Lower lobe of right lung (tissue), 2 donors: ENCODE results near the gene KCNA4. TPM values are rescaled to one million over a fixed set of nuclear protein-coding genes. Genes with fewer than 3 reads are reported as not detected.
A peak's percentile ranks its signal among the peaks of the same experiment; 100 is the strongest.

Source experiments
- ATAC-seq, 2 donors: fragments of 200-7000 bp; cut with Tn5 transposase; one replicate each; pipeline ENCODE4 v1.9.1; 2020 to 2022; ENCODE audit warnings: mild to moderate bottlenecking in 2 of 2, moderate library complexity in 2 of 2
- DNase-seq: peaks from one replicate; pipeline ENCODE4 v3.0.0-alpha.2; 2020
- H3K27ac ChIP-seq: fragments of 200-600 bp; one replicate; pipeline ENCODE4 v1.8.0; 2022
- H3K27me3 ChIP-seq: fragments of 200-600 bp; one replicate; pipeline ENCODE4 v1.8.0; 2022; ENCODE audit warnings: low read depth
- H3K36me3 ChIP-seq: fragments of 200-600 bp; one replicate; pipeline ENCODE4 v1.8.0; 2022; ENCODE audit warnings: mild to moderate bottlenecking
- H3K4me1 ChIP-seq: fragments of 200-600 bp; one replicate; pipeline ENCODE4 v1.8.0; 2022
- H3K4me3 ChIP-seq: fragments of 200-600 bp; one replicate; pipeline ENCODE4 v1.8.0; 2022; ENCODE audit warnings: mild to moderate bottlenecking
- H3K9me3 ChIP-seq: fragments of 200-600 bp; one replicate; pipeline ENCODE4 v1.8.0; 2022
- CTCF ChIP-seq: fragments of 200-600 bp; IDR thresholded peaks from one replicate; pipeline ENCODE4 v1.8.0; 2022; ENCODE audit warnings: antibody characterized with exemption, mild to moderate bottlenecking
- intact Hi-C: fragments of 100-400 bp; cut with DNase I; formaldehyde crosslinking; loops from one replicate; pipeline ENCODE4 v1.11.0; 2022
- total RNA-seq: library from RNA; stranded (reverse); fragmentation: NEBNext Ultra II Directional; extraction: Animal tissue kit (Norgen Biotek cat#: 25700); gene quantifications from one replicate; pipeline ENCODE4 v1.2.1, GENCODE V29; 2021
- donor health status: DM: no; HTN: yes; CAD: no; lungs with severe emphysema.

Gene KCNA4
- total RNA-seq, 1 donor from 2014 or later, result 0.32 TPM

GRCh38 chr11:29963796-29964195 lies 53.0 kb downstream of the KCNA4 start:
- no peaks in the 10 kb centered on the region for H3K9me3 ChIP-seq
- no peaks in the 10 kb centered on the region for H3K36me3 ChIP-seq
- H3K4me1 ChIP-seq, result no peaks in the 10 kb centered on the region
- intact Hi-C loops, result no loop called here
- ATAC-seq (no peak), DNase-seq (no peak)
- no peaks in the 10 kb centered on the region for H3K27me3 ChIP-seq
- TF ChIP-seq CTCF, result no peak
- H3K4me3 ChIP-seq, result no peak overlapping the region
- no peak overlapping the region for H3K27ac ChIP-seq

- Histone ChIP-seq H3K9me3 (no peaks in the 10 kb centered on the region), H3K4me3 (no peak overlapping the region), H3K27ac (no peak overlapping the region), H3K27me3 (no peaks in the 10 kb centered on the region), H3K4me1 (no peaks in the 10 kb centered on the region), H3K36me3 (no peaks in the 10 kb centered on the region)
- intact Hi-C loops, result no loop called here
- TF ChIP-seq CTCF, result no peak
- no peak for DNase-seq
- no peak for ATAC-seq
These were observed 53.8 kb downstream of the KCNA4 start for GRCh38 chr11:29963036-29963435.

GRCh38 chr11:29962243-29962642 lies 54.6 kb downstream of the KCNA4 start:
- Histone ChIP-seq H3K27ac (no peak overlapping the region), H3K4me3 (no peak overlapping the region), H3K27me3 (no peaks in the 10 kb centered on the region), H3K36me3 (no peaks in the 10 kb centered on the region), H3K9me3 (no peaks in the 10 kb centered on the region), H3K4me1 (no peaks in the 10 kb centered on the region)
- DNase-seq (no peak), ATAC-seq (no peak)
- TF ChIP-seq CTCF, result peak; percentile 27
- intact Hi-C loops, result no loop called here

Other genes with a start within 250 kb of the KCNA4 start
- not detected for gene FSHB, start 214.0 kb upstream of the KCNA4 start, total RNA-seq